Parathyroid adenoma (tissue), 2 donors: ENCODE measurements around the gene SGPP2.

Experiments used
- H2AFZ ChIP-seq: fragments of 300-600 bp; sonication (generic); one replicate; pipeline ENCODE4 v1.7.0; 2017; ENCODE audit warnings: antibody characterized with exemption, mild to moderate bottlenecking
- H3K27ac ChIP-seq: fragments of 300-600 bp; sonication (generic); one replicate; pipeline ENCODE4 v1.7.0; 2017
- H3K27me3 ChIP-seq: fragments of 300-600 bp; sonication (generic); one replicate; pipeline ENCODE4 v1.7.0; 2017; ENCODE audit warnings: low read length; ENCODE audit not compliant: control insufficient read depth, insufficient read depth
- H3K36me3 ChIP-seq: fragments of 300-600 bp; sonication (generic); one replicate; pipeline ENCODE4 v1.7.0; 2017; ENCODE audit warnings: low read length; ENCODE audit not compliant: control insufficient read depth, insufficient read depth
- H3K4me1 ChIP-seq: fragments of 300-600 bp; sonication (generic); one replicate; pipeline ENCODE4 v1.7.0; 2017; ENCODE audit warnings: control low read depth
- H3K4me2 ChIP-seq: fragments of 300-600 bp; sonication (generic); one replicate; pipeline ENCODE4 v1.7.0; 2017; ENCODE audit warnings: low read length
- H3K4me3 ChIP-seq: fragments of 300-600 bp; sonication (generic); one replicate; pipeline ENCODE4 v1.7.0; 2017; ENCODE audit warnings: low read depth, low read length
- H3K79me2 ChIP-seq: fragments of 300-600 bp; sonication (generic); one replicate; pipeline ENCODE4 v1.7.0; 2017; ENCODE audit warnings: control low read depth
- H3K9ac ChIP-seq: fragments of 300-600 bp; sonication (generic); one replicate; pipeline ENCODE4 v1.7.0; 2017; ENCODE audit warnings: mild to moderate bottlenecking
- H3K9me3 ChIP-seq: fragments of 300-600 bp; sonication (generic); one replicate; pipeline ENCODE4 v1.7.0; 2017; ENCODE audit warnings: low read length; ENCODE audit not compliant: control insufficient read depth
- CTCF ChIP-seq: fragments of 300-600 bp; sonication (generic); IDR thresholded peaks from one replicate; pipeline ENCODE4 v1.7.0; 2017; ENCODE audit warnings: antibody characterized with exemption, mild to moderate bottlenecking
- donor health status: primary hyperparathyroidism.

SGPP2 gene

GRCh38 chr2:222439692-222440091 lies 15.3 kb downstream of the SGPP2 start:
- no peak for TF ChIP-seq CTCF
- H3K4me1 ChIP-seq: no peaks in the 10 kb centered on the region
- H3K9ac ChIP-seq: no peak overlapping the region
- H3K4me3 ChIP-seq: no peak overlapping the region
- H3K9me3 ChIP-seq: no peaks in the 10 kb centered on the region
- no peak overlapping the region for H3K4me2 ChIP-seq
- no peak overlapping the region for H3K27ac ChIP-seq
- no peaks in the 10 kb centered on the region for H3K36me3 ChIP-seq
- no peaks in the 10 kb centered on the region for H3K79me2 ChIP-seq
- H3K27me3 ChIP-seq: no peaks in the 10 kb centered on the region
- H2AFZ ChIP-seq: no peak overlapping the region

GRCh38 chr2:222440673-222441422 lies 16.5 kb downstream of the SGPP2 start:
- Histone ChIP-seq H3K36me3 (no peaks in the 10 kb centered on the region), H3K9ac (no peak overlapping the region), H3K4me2 (no peak overlapping the region), H3K9me3 (no peaks in the 10 kb centered on the region), H3K79me2 (no peaks in the 10 kb centered on the region), H3K27ac (no peak overlapping the region), H3K27me3 (no peaks in the 10 kb centered on the region), H3K4me3 (no peak overlapping the region), H3K4me1 (no peaks in the 10 kb centered on the region), H2AFZ (no peak overlapping the region)
- TF ChIP-seq CTCF: no peak

- Histone ChIP-seq H3K4me1 (no peaks in the 10 kb centered on the region), H3K27ac (no peak overlapping the region), H3K4me3 (no peak overlapping the region), H3K9me3 (no peaks in the 10 kb centered on the region), H3K79me2 (no peaks in the 10 kb centered on the region), H3K9ac (no peak overlapping the region), H2AFZ (no peak overlapping the region), H3K36me3 (no peaks in the 10 kb centered on the region), H3K4me2 (no peak overlapping the region), H3K27me3 (no peaks in the 10 kb centered on the region)
- no peak for TF ChIP-seq CTCF
These were observed 18.3 kb downstream of the SGPP2 start for GRCh38 chr2:222442665-222443064.

GRCh38 chr2:222445227-222445626 lies 20.9 kb downstream of the SGPP2 start:
- H3K9me3 ChIP-seq: no peaks in the 10 kb centered on the region
- no peaks in the 10 kb centered on the region for H3K36me3 ChIP-seq
- H3K27me3 ChIP-seq: no peaks in the 10 kb centered on the region
- H3K27ac ChIP-seq: no peak overlapping the region
- H3K4me3 ChIP-seq: no peak overlapping the region
- H3K4me1 ChIP-seq: no peaks in the 10 kb centered on the region
- no peak for TF ChIP-seq CTCF
- no peaks in the 10 kb centered on the region for H3K79me2 ChIP-seq
- H3K4me2 ChIP-seq: no peak overlapping the region
- no peak overlapping the region for H2AFZ ChIP-seq
- no peak overlapping the region for H3K9ac ChIP-seq

GRCh38 chr2:222447131-222447530 lies 22.8 kb downstream of the SGPP2 start:
- TF ChIP-seq CTCF: no peak
- Histone ChIP-seq H3K4me2 (no peak overlapping the region), H3K4me3 (no peak overlapping the region), H3K9me3 (no peaks in the 10 kb centered on the region), H2AFZ (no peak overlapping the region), H3K79me2 (no peaks in the 10 kb centered on the region), H3K27me3 (no peaks in the 10 kb centered on the region), H3K9ac (no peak overlapping the region), H3K36me3 (no peaks in the 10 kb centered on the region), H3K27ac (no peak overlapping the region), H3K4me1 (no peaks in the 10 kb centered on the region)
